GM21515 (cell line): ENCODE measurements around the gene CSDE1.
"Not testable (repeated sequence)": the region's sequence is repeated elsewhere in the genome, so short reads cannot be mapped to it uniquely, and the experiment has no call there.

Source experiments
- ATAC-seq: cut with Tn5 transposase; IDR thresholded peaks from one replicate; pipeline ENCODE4 v1.9.1; 2021; ENCODE audit not compliant: unreplicated experiment

Gene CSDE1

DNA sequence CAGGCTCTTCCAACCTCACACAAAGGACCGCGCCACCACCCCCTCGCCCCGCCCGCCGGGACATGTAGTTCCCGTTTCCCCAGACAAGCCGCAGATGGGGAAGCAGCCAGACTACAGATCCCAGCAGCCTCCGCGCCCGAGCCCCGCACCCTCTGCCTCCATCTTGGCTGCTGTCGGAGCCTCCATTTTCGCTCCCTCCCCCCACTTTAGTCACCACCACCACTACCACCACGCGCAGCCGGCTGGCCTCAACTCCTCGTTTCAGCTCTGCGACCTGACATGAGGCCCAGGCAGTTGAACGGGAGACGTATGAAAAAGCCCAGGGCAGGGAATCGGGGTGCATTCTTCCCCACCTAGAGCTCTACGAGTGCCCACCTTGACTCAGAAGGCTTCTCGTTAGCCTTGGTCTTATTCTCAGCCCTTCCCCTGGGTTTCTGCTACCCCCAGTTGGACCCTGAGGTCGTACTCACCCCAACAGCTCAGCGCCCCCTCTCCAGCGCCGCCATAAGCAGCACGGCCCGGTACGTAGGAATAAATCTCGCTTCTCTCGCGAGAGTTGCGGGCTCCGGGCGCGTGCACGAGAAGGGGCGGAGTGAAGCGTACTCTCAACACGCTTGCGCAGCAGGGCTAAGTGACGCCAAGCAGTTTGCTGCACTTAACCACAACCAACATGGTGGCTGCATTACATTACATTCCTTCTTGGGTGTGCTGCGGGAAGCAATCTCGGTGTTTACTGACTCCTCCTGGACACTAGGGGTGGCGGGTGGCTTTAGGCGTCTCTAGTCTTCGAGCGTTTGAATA lies at the start of gene CSDE1:
Gene CSDE1 (minus strand): TSS at position 530 of the 801 bp plus-strand sequence. CDS start 18,094 bp downstream, outside the sequence.
- peak; percentile 84 for ATAC-seq

DNA sequence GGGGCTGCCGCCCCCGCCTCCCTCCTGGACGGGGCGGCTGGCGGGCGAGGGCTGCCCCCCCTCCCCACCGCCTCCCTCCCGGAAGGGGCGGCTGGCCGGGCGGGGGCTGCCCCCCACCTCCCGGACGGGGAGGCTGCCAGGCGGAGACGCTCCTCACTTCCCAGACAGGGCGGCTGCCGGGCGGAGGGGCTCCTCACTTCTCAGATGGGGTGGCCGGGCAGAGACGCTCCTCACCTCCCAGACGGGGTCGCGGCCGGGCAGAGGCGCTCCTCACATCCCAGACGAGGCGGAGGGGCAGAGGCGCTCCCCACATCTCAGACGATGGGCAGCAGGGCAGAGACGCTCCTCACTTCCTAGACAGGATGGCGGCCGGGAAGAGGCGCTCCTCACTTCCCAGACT lies 46.7 kb upstream of the CSDE1 start:
- not testable (repeated sequence) for ATAC-seq

DNA sequence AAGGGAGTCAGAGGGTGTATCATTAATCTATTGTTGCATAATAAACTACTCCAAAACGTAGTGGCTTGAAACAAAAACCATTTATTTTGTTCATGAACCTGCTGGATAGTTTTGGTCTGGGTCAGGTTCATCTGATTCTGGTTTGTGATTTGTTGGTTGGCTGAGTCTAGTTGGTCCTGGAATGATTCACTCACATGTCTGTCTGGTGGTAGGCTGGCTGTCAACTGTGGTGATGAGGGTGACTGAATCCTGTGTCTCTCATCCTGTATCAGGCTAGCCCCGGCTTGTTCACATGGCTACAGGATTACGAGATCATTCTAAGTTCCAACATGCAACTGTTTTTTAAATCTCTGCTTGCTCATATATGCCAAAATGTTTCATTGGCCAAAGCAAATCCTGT lies 45.2 kb upstream of the CSDE1 start:
- no peak for ATAC-seq

DNA sequence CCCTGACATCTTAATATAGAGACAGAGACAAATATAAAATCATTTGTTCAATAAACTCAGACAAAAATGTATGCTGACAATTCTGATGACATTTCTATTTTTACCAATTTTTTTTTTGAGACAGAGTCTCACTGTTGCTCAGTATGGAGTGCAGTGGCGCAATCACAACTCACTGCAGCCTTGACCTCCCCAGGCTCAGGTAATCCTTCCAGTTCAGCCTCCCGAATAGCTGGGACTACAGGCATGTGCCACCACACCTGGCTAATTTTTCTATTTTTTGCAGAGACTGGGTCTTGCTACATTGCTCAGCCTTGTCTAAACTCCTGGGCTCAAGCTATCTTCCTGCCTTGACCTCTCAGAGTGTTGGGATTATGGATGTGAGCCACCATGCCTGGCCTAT lies 36.3 kb upstream of the CSDE1 start:
- ATAC-seq = no peak

DNA sequence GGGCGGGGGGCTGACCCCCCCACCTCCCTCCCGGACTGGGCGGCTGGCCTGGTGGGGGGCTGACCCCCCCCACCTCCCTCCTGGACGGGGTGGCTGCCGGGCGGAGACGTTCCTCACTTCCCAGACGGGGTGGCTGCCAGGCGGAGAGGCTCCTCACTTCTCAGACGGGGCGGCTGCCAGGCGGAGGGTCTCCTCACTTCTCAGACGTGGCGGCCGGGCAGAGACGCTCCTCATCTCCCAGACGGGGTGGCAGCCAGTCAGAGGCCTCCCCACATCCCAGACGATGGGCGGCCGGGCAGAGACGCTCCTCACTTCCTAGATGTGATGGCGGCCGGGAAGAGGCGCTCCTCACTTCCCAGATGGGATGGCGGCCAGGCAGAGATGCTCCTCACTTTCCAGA lies 32.8 kb upstream of the CSDE1 start:
- ATAC-seq = not testable (repeated sequence)

DNA sequence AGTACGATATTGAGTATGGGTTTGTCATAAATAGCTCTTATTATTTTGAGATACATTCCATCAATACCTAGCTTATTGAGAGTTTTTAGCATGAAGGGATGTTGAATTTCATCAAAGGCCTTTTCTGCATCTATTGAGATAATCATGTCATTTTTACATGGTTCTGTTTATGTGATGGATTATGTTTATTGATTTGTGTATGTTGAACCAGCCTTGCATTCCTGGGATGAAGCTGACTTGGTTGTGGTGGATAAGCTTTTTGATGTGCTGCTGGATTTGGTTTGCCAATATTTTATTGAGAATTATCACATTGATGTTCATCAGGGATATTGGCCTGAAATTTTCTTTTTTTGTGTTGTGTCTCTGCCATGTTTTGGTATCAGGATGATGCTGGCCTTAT lies 28.7 kb upstream of the CSDE1 start:
- ATAC-seq = not testable (repeated sequence)

DNA sequence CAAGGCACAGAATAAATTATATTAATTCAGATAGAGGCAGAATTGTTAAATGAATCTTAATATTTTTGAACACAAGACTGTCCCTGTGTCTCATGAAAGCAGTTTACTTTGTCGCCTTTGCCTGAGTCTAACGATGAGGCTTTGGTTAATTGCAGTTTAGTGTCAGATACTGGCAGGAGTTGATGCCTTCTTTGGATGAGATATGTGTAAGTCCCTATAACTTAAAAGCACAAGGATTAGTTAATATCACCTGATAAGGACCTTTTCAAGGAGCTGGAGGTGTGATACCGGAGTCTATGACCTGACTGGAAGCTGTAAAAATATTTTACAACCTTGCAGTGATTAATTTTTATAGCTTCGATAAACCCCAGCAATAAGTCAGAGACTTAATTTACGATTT lies 24.7 kb upstream of the CSDE1 start:
- ATAC-seq = no peak

DNA sequence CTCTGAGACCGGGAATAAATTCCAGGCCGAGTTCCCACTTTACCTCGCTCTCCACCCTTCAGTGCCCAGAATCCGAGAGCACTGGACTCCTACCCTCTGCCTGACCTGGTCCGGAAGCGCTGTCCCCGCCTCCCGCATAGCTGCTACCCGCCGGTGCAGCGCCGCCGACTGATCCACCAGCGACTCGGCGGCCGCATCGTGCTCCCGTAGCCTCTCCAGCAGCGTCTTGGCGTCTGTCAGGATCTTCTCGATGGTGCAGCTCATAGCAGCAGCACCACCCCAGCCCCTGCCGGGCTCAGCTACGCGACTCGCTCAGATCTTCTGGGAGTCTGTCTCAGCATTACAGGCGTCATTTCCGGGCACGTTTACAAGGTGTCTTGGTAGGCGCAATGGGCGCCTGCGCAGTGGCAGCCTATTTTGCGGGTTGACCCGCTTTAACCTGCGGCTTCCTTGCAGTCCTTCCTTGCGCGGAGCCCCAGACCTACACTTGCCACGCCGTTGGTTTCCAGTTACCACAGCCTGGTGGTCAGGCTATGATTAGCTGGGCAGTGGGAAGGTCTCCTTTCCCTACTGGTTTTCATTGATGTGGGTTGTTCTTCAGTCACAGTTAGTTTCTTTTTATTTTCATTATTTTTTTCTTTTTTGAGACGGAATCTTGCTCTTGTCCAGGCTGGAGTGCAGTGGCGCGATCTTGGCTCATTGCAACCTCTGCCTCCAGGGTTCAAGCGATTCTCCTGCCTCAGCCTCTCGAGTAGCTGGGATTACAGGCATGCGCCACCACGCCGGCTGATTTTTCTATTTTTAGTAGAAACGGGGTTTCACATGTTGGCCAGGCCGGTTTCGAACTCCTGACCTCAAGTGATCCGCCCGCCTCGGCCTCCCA lies 22.8 kb upstream of the CSDE1 start, which contains the start of gene SIKE1:
Gene SIKE1 (minus strand): TSS at position 342 of the 883 bp plus-strand sequence. CDS start 78 bp downstream, at position 264.
- peak; percentile 98 for ATAC-seq

DNA sequence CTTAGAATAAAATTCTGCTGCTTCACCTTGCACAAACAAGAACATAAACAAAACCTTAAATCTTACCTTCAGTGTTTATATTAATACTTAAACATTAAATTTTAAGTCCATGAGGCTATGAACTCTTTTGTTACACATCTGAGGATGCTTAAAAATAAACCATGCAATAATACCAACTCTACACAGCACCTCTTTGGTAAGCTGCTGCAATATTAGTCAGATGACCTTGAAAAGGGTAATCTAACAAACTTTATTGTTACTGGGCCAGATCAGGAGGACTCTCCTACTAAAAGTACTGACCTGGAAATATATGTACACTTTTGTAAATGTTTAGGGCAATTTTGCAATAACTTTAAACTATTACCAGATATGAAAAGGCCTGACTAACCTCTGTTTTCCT lies 21.9 kb upstream of the CSDE1 start:
- no peak for ATAC-seq

DNA sequence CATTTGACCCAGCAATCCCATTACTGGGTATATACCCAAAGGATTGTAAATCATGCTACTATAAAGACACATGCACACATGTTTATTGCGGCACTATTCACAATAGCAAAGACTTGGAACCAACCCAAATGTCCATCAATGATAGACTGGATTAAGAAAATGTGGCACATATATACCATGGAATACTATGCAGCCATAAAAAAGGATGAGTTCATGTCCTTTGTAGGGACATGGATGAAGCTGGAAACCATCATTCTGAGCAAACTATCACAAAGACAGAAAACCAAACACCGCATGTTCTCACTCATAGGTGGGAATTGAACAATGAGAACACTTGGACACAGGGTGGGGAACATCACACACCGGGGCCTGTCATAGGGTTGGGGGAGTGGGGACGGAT lies 18.9 kb upstream of the CSDE1 start:
- ATAC-seq = not testable (repeated sequence)

DNA sequence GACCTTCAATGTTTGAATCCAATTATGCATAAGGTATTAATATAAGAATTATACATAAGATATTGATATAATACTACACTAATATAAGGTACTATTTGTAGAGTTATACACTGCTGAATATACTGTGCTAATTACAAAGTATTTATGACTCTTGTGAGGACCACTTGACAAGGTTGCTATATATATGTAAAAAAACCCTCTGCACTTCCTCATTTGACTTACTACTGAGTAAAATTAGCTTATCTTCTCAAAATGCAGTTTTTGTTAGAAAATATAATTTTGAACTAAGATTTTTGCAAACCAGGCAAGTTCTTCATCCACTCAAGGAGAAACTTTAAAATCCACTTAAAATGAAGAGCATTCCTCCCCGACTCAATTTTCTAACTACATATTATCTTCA lies 14.2 kb upstream of the CSDE1 start:
- no peak for ATAC-seq

DNA sequence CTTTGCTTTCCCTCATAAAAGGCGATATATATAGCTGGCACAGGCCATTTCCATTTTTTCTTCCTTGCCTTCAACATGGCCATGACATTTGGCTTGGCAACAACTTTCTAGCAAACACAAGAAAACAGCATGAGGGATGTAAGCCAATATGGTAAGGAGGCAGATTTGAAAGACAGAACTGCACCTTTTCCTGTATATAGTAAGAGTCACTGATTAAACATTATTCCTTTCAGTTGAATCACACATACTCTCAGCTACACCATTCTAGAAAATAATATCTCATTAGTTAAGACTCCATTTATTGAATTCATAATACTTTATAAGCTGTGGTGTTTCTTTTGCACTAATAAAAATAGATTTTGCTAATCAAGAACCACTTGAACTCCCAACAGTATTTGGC lies 13.2 kb upstream of the CSDE1 start:
- no peak for ATAC-seq

DNA sequence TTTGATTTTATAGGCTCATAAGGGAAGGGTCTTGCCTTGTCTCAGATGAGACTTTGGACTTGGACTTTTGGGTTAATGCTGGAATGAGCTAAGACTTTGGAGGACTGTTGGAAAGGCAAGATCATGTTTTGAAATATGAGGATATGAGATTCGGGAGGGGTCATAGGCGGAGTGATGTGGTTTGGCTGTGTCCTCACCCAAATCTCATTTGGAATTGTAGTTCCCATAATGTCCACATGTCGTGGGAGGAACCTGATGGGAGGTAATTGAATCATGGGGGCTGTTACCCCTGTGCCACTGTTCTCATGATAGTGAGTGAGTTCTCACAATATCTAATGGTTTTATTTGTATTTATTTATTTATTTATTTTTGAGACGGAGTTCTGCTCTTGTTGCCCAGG lies 6.9 kb upstream of the CSDE1 start:
- no peak for ATAC-seq

DNA sequence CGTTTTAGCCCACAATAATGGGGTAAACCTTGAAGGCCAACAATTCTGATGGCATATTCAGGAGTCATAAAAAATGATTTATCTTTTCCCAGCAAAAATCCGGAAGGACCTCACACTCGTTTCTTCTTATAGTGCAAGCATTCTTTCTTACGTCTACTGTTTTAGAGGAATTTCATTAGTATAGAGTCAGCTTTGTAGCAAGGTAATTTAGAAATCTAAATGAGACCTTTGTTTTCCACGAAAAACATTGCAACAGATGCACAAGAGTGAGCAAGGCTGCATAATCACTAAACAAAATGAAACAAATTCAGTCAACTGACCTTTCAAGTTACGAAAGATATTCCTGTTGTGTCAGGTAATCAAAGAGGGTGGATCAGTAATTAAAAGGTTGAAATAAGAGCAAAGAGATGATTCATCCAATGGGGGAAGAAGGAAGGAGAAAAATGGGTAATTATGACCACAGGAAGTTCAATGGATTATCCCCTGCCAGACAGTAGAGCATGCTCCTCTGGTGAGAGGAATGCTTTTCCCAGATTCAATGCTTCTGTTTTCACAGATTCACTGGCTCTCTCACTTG lies 560 bp upstream of the CSDE1 start:
- no peak for ATAC-seq

DNA sequence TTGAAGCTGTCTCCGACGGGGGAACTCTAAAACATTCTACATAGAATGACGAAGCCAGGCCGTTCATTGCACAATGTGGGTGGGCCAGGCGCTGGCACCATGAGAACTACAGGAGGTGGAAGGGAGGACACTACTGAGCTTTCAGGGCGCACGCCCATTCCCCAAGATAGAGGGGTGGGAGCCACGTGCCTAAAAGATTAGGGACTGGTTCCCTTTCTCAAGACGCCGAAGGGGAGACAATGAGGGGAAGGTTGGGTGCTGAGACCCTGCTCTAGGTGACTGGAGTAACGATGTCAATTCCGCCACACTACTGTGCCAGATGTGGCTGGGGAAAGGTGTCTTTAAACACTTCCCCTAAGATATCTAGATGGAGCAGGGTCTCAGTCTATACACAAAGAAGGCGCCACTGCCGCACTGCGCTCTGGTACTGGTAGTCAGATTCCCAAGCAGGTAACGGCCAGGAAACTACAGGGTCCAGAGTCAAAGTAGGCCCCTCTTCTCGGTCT lies 782 bp downstream of the CSDE1 start:
- peak; percentile 2 for ATAC-seq

DNA sequence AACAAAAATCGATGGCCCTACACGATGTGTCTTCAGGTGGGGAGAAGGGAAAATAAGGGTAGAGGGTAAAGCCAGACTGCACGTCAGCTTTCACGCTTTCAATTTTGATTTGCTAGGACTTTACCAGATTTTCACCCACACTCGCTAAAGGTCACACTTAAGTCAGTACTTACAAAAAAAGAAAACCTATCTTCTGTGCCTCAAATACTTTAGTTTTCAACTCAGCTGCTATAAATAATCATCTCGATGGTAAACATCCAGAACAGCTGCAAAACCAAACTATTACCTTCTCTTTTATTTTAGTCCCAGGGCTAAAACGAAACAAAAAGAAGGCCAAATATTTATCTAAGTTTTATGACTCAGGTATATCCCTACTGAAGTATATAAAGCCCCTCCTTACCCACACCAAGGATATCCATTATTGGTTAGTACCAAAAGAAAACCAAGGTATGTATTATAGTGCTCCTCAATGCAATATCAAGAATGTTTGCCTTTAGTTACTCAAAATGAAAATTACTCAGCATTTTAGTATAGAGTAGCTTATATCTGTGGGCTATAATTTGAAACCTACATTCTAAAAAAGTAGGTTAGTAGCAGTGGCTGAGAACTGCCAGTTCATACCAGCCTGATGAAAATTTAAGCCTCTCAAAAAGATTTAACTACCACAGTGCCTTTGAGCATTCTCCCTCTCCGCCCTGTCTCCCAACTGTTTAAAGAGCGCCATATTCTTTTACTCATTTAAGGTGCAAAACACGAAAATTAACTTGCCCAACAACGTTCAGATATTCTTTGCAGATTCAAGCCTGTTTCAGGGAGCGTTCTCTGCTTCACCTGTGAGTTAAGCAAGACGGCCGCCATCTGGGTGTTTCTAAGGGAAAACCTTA lies 1.5 kb downstream of the CSDE1 start:
- ATAC-seq = peak; percentile 33

DNA sequence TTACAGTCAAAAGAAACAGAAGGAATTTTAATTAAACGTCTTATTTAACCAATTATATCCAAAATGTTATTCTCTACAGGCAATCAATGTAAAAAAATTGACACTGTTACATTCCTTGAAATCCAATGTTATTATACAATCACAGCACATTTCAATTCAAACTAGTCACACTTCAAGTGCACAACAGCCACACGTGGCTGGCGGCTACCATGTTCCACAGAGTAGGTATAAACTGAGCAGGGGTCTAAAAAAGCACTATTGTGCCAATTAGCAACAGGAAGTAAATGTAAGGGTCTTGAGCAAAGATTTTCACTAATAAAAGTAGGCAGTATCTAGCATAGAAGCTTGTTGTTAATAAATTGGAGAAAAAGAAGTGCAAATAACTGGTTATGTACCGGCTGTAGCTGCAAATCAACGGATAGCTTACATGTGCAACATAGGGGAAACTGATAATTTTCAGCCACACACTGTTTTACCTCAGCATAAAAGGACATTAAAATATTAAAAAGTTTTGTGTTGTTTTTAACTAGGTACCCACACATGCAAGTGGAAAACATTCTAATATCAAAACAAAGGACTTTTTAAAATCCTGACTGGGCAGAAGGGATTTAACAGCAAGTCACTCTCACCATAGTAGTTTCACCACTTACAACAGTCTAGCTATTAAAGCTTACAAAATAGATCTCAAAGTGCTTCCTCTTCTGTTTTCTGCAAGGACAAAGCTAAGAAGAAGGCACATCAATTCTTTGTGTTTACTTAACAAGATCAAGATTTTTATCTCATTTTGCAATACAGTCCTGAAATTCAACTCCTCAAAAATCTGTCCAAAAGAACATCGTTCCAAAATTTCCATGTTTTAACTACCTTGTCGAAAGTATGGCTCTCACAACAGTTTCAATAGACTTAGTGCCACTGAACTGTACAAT lies 2.5 kb downstream of the CSDE1 start:
- ATAC-seq = no peak

DNA sequence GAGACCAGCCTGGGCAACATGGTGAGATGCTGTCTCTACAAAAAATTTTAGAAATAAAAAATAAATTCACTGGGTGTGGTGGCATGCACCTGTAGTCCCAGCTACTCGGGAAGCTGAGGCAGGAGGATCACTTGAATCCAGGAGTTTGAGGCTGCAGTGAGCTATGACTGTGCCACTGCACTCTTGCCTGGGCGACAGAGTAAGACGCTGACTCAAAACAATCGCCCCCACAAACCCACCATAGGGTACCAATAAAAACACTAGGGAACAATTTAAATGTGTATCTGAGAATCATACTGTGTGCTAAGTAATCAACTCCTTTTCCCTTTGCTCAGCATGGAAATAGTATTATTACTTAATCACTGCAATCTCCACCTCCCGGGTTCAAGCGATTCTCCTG lies 4.1 kb downstream of the CSDE1 start:
- not testable (repeated sequence) for ATAC-seq

DNA sequence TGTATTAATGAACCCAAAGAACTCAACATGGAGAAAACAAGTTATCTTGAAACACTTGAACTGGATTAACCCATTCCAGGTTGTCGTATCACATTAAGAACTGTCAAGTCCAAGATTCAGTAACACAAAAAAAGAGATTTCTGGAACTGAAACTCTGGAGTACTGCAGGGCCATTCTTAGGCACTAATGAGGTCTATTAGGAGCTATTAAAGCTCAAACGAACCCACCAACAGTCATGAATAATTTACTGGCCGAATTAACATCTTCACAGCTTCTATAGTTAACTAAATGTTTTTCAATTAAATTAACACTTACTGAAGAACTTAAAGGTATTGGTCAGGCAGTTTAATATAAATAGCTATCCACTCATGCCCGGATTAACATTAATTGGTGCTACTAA lies 4.6 kb downstream of the CSDE1 start:
- no peak for ATAC-seq
